Uterus (tissue), 2 donors: ENCODE data around the gene DOP1A.

Experiments used
- CTCF ChIP-seq, 4 experiments: fragments of 200-600 bp in 2 of 4; fragments of 450-650 bp in 2 of 4; sonication (generic) in 2 of 4; IDR thresholded peaks; one replicate each; pipeline ENCODE4 v1.5.1; 2016 to 2019; ENCODE audit warnings: antibody characterized with exemption in 4 of 4, mild to moderate bottlenecking in 2 of 4, moderate library complexity in 1 of 4
- POLR2A ChIP-seq, 2 donors: fragments of 450-650 bp; IDR thresholded peaks; one replicate each; pipeline ENCODE4 v1.6.1; 2016; ENCODE audit warnings: antibody characterized with exemption in 2 of 2, mild to moderate bottlenecking in 1 of 2, moderate library complexity in 1 of 2

- no peak for TF ChIP-seq CTCF (IDR thresholded peaks at IDR 0.05)
- TF ChIP-seq POLR2A (IDR thresholded peaks at IDR 0.05), result no peak
Measured at GRCh38 chr6:83199863-83200225, 132.4 kb downstream of the DOP1A start.
